Astrocyte (in vitro differentiated cells and primary cell): ENCODE results near the gene OR56A1. TPM values are rescaled to one million over a fixed set of nuclear protein-coding genes. Genes with fewer than 3 reads are reported as not detected.

ENCODE experiments used
- DNase-seq: peaks from one replicate; pipeline ENCODE4 v3.0.0-alpha.2; 2010; ENCODE audit warnings: low read depth
- FAIRE-seq: peaks from 2 replicates; lab custom pipeline; 2011; peaks lifted over from hg19 to GRCh38; lab: Jason Lieb, UNC
- H2AFZ ChIP-seq: 2 replicates; pipeline ENCODE4 v1.6.0; 2012; ENCODE audit warnings: low read depth, low read length, inconsistent platforms
- H3K27ac ChIP-seq: 2 replicates; pipeline ENCODE4 v1.5.1; 2011; ENCODE audit warnings: low read depth, low read length, inconsistent platforms
- H3K27me3 ChIP-seq: 2 replicates; pipeline ENCODE4 v1.6.0; 2011; ENCODE audit warnings: low read length, inconsistent platforms; ENCODE audit not compliant: insufficient read depth
- H3K36me3 ChIP-seq: 2 replicates; pipeline ENCODE4 v1.5.1; 2011; ENCODE audit warnings: low read length, inconsistent platforms; ENCODE audit not compliant: insufficient read depth
- H3K4me1 ChIP-seq: 2 replicates; pipeline ENCODE4 v1.5.1; 2011; ENCODE audit warnings: low read length, inconsistent platforms; ENCODE audit not compliant: insufficient read depth
- H3K4me2 ChIP-seq: 2 replicates; pipeline ENCODE4 v1.6.0; 2012; ENCODE audit warnings: low read length, inconsistent platforms
- H3K4me3 ChIP-seq: 2 replicates; pipeline ENCODE4 v1.5.1; 2011; ENCODE audit warnings: low read depth, mild to moderate bottlenecking, low read length, inconsistent platforms; ENCODE audit not compliant: insufficient read depth
- H3K79me2 ChIP-seq: 2 replicates; pipeline ENCODE4 v1.6.0; 2012; ENCODE audit warnings: mild to moderate bottlenecking, low read length, inconsistent platforms; ENCODE audit not compliant: insufficient read depth
- H3K9ac ChIP-seq: 2 replicates; pipeline ENCODE4 v1.6.0; 2012; ENCODE audit warnings: mild to moderate bottlenecking, low read length, inconsistent platforms
- H3K9me3 ChIP-seq: 2 replicates; pipeline ENCODE4 v1.5.1; 2012; ENCODE audit warnings: low read depth, mild to moderate bottlenecking, low read length, inconsistent platforms; ENCODE audit not compliant: insufficient read depth
- H4K20me1 ChIP-seq: 2 replicates; pipeline ENCODE4 v1.6.0; 2012; ENCODE audit warnings: low read length, inconsistent platforms; ENCODE audit not compliant: insufficient read depth
- H3K27ac Mint-ChIP-seq: one replicate; pipeline ENCODE4 v1.8.0; 2021; ENCODE audit warnings: mild to moderate bottlenecking, mixed read lengths; ENCODE audit not compliant: unreplicated experiment
- H3K27me3 Mint-ChIP-seq: one replicate; pipeline ENCODE4 v1.8.0; 2021; ENCODE audit warnings: low read depth, mixed read lengths; ENCODE audit not compliant: unreplicated experiment
- H3K36me3 Mint-ChIP-seq: one replicate; pipeline ENCODE4 v1.8.0; 2021; ENCODE audit warnings: low read depth, mixed read lengths; ENCODE audit not compliant: unreplicated experiment
- H3K4me1 Mint-ChIP-seq: one replicate; pipeline ENCODE4 v1.8.0; 2021; ENCODE audit warnings: low read depth, mixed read lengths; ENCODE audit not compliant: unreplicated experiment
- H3K4me3 Mint-ChIP-seq: one replicate; pipeline ENCODE4 v1.8.0; 2021; ENCODE audit warnings: mild to moderate bottlenecking, moderate library complexity, mixed read lengths; ENCODE audit not compliant: unreplicated experiment
- H3K9me3 Mint-ChIP-seq: one replicate; pipeline ENCODE4 v1.8.0; 2021; ENCODE audit warnings: mild to moderate bottlenecking, mixed read lengths; ENCODE audit not compliant: unreplicated experiment
- CTCF ChIP-seq: IDR thresholded peaks from 2 replicates; pipeline ENCODE4 v1.5.1; 2011; ENCODE audit warnings: low read depth, mild to moderate bottlenecking, inconsistent platforms, low read length, moderate library complexity; ENCODE audit not compliant: insufficient read depth
- EZH2 ChIP-seq: IDR thresholded peaks from 2 replicates; pipeline ENCODE4 v1.6.1; 2012; ENCODE audit warnings: mild to moderate bottlenecking, low read length, inconsistent platforms; ENCODE audit not compliant: insufficient read depth
- total RNA-seq: library from RNA; stranded (reverse); gene quantifications from 2 replicates; pipeline ENCODE4 v1.2.1, GENCODE V29; 2021

Gene OR56A1
- total RNA-seq, 1 donor from 2014 or later: not detected

GRCh38 chr11:6040874-6041273 is 10.3 kb upstream of the OR56A1 start:
- Histone ChIP-seq H3K27me3 (no peaks in the 10 kb centered on the region), H3K4me1 (no peaks in the 10 kb centered on the region), H3K4me3 (no peak overlapping the region), H3K79me2 (no peaks in the 10 kb centered on the region), H3K4me2 (no peak overlapping the region), H3K27ac (no peak overlapping the region), H4K20me1 (no peaks in the 10 kb centered on the region), H3K9me3 (no peaks in the 10 kb centered on the region), H3K36me3 (no peaks in the 10 kb centered on the region), H2AFZ (no peak overlapping the region), H3K9ac (no peak overlapping the region)
- DNase-seq (no peak), FAIRE-seq (no peak)
- no peaks in the 10 kb centered on the region for H3K4me1 Mint-ChIP-seq
- no peaks in the 10 kb centered on the region for H3K36me3 Mint-ChIP-seq
- H3K27ac Mint-ChIP-seq: no peak overlapping the region
- no peak for TF ChIP-seq EZH2
- H3K9me3 Mint-ChIP-seq: no peaks in the 10 kb centered on the region
- no peaks in the 10 kb centered on the region for H3K27me3 Mint-ChIP-seq
- no peak overlapping the region for H3K4me3 Mint-ChIP-seq

GRCh38 chr11:6027501-6027900 is 3.1 kb downstream of the OR56A1 start:
- H4K20me1 ChIP-seq: no peaks in the 10 kb centered on the region
- Mint-ChIP-seq H3K27ac (no peak overlapping the region), H3K4me1 (no peaks in the 10 kb centered on the region), H3K4me3 (no peak overlapping the region), H3K9me3 (no peaks in the 10 kb centered on the region), H3K36me3 (no peaks in the 10 kb centered on the region), H3K27me3 (peaks cover 16% of the 10 kb centered on the region)
- FAIRE-seq (no peak), DNase-seq (no peak)
- H2AFZ ChIP-seq: no peak overlapping the region
- no peaks in the 10 kb centered on the region for H3K9me3 ChIP-seq
- no peaks in the 10 kb centered on the region for H3K36me3 ChIP-seq
- TF ChIP-seq EZH2 (no peak), CTCF (no peak)
- no peak overlapping the region for H3K27ac ChIP-seq
- H3K79me2 ChIP-seq: no peaks in the 10 kb centered on the region
- H3K4me1 ChIP-seq: no peaks in the 10 kb centered on the region
- H3K4me2 ChIP-seq: no peak overlapping the region
- no peaks in the 10 kb centered on the region for H3K27me3 ChIP-seq
- H3K4me3 ChIP-seq: no peak overlapping the region
- H3K9ac ChIP-seq: no peak overlapping the region

GRCh38 chr11:6025056-6025455 is 5.5 kb downstream of the OR56A1 start:
- TF ChIP-seq EZH2 (no peak), CTCF (no peak)
- no peak overlapping the region for H3K4me2 ChIP-seq
- no peaks in the 10 kb centered on the region for H3K79me2 ChIP-seq
- Mint-ChIP-seq H3K9me3 (no peaks in the 10 kb centered on the region), H3K4me3 (no peak overlapping the region), H3K27me3 (peaks cover 16% of the 10 kb centered on the region), H3K36me3 (no peaks in the 10 kb centered on the region), H3K27ac (no peak overlapping the region), H3K4me1 (no peaks in the 10 kb centered on the region)
- no peak overlapping the region for H2AFZ ChIP-seq
- H3K4me1 ChIP-seq: no peaks in the 10 kb centered on the region
- no peaks in the 10 kb centered on the region for H4K20me1 ChIP-seq
- no peaks in the 10 kb centered on the region for H3K27me3 ChIP-seq
- no peak overlapping the region for H3K27ac ChIP-seq
- no peaks in the 10 kb centered on the region for H3K9me3 ChIP-seq
- H3K36me3 ChIP-seq: no peaks in the 10 kb centered on the region
- H3K4me3 ChIP-seq: no peak overlapping the region
- no peak overlapping the region for H3K9ac ChIP-seq
- FAIRE-seq: no peak
- no peak for DNase-seq
